ENCODE results near the gene ERBIN.
"Not testable (repeated sequence)": the region's sequence is repeated elsewhere in the genome, so short reads cannot be mapped to it uniquely, and the experiment has no call there.

Gene ERBIN

DNA sequence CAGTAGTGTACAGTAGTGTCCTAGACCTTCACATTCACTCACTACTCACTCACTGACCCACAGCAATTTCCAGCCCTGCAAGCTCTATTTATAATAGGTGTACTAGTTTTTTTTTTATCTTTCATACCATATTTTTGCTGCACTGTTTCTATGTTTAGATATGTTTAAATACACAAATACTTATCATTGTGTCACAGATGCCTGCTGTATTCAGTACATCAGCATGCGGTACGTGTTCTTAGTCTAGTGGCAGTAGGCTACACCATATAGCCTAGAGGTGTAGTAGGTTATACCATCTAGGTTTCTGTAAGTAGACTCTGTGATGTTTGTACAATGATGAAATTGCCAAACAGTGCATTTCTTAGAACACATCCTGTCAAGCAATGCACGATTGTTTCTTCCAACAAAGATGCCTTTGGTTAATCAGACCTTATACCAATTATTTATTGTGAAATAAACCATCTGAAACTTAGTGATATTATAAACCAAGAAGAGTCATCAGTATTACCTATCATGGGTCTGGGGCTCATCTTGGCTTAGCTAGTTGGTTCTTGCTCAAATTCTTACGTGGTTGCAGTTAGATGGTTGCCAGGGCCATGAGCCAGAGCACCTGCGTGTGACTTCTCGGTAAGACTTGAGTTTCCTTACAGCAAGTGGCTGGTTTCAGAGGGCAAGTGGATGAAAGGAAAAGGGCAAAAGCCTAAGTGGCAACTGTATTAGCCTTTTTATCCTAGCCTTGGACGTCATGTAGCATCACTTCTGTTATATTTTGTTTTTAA lies 41.1 kb downstream of the ERBIN start:
- no peak for DNase-seq

DNA sequence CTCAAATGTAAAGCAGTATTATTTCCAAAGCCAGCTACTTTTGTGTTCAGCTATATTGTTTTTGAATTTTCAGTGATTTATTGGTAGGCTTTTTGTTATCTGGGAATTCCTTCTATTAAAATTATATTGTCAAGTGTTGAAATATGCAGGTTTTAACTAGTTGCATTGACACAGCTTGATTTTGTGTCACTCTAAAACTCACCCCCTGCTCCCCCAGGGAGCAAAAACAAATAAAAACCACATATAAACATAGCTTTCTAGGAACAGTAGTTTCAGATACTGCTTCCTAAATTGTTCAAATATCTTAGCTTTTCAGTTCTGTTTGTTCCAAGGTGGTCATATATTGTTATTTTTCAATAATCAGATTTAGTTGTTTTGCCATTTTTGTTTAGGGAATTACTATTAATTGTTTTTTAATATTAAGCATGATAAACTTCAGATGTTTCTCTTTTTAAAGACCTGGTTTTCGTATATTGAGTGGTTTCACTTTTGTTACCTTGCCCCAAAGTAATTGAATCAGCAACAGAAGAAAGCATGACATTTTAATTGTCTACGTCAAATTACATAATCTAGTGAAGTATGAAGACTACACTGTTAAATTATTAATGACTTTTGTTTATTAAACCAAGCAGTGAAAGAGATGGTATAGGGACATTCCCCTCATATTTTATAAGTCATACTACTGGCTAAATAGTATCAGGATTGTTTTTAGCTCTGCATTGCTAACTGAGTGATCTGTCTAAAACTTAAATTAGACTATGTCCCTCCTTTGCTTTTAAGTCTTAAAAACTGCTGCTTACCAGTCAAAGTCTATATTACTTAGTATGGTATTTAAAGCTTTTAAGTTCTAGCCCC lies 43.4 kb downstream of the ERBIN start:
- DNase-seq: no peak

DNA sequence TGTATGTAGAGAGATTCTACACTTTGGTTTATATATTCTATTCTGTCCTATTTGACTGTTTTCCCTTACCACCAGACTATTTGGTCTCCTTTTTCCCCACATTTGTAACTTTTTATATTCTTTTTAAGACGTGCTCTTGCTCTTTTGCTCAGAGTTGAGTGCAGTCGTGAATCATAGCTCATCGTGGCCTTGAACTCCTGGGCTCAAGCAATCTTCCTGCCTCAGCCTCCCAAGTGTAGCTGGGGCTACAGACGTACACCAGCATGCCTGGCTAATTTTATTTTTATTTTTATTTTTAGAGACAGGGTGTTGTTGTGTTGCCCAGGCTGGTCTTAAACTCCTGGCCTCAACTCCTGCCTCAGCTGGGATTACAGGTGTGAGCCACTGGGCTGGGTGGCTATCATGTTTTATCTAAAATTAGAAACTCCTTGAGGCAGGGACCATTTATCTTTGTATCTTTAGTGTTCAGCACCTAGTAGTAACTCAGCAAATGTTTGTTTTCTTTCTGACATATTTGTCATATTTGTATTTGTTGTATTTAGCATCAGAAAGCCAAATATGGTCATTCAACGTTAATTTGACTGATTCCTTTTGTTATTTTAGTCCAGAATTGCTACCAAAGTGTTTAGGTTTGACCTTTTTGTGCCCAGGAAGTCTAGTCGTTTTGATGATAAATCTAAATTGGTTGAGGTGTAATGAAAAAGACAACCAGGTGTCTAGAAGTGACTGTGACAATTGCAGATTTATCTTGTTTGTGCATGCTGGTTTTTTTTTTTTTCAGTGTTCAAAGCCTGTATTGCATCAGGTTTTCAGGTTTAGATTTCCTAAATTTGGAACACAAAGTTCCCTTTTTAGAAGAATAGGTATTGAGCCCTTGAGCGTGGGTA lies 44.3 kb downstream of the ERBIN start:
- DNase-seq: no peak

DNA sequence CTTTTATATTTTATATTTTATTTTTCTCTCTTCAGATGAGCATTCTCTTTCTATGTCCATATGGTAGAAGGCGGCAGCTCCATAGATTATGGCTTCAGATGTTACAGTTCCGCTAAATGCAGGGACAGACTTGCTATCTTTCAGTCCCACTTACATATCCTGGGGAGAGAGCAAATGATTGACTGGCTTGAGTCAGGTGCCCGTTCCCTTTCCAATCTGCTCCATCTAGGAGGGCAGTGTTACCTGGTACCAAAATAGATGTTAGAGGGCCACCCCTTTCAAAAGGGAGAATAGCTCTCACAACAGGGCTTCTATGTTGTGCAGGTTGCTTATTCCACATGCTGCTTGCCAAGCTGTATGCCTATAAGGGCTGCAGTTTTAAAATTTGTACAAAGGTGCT lies 45.3 kb downstream of the ERBIN start:
- no peak for DNase-seq

DNA sequence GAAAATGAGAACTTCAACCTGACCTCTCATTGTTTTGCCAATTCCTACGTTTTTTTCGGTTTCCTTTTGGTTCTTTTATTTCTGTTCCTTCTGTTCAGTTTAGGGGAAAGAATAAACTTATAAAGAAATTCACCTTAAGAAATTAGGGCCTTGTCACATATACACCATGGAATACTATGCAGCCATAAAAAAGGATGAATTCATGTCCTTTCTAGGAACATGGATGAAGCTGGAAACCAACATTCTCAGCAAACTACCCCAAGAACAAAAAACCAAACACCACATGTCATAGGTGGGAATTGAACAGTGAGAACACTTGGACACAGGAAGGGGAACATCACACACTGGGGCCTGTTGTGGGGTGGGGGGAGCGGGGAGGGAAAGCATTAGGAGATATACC lies 46.5 kb downstream of the ERBIN start:
- not testable (repeated sequence) for DNase-seq

DNA sequence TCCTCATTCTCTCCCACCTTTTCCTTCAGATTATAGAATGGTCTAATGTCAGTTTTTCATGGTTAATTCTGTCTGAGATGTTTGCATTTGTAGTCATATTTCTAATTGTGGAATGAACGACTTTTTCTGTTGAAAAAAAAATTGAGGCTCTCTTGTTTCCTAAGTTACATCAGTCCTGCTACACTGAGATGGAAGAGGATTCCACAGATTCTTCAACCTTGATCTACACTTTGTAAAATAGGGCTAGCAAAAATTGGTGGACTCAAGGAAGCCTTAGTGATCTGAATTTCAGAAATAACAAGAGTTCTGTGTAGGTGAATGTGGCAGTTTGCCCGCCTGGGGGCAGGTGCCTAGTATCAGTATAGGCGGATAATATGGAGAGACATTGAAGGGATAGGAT lies 51.9 kb downstream of the ERBIN start:
- no peak for DNase-seq

DNA sequence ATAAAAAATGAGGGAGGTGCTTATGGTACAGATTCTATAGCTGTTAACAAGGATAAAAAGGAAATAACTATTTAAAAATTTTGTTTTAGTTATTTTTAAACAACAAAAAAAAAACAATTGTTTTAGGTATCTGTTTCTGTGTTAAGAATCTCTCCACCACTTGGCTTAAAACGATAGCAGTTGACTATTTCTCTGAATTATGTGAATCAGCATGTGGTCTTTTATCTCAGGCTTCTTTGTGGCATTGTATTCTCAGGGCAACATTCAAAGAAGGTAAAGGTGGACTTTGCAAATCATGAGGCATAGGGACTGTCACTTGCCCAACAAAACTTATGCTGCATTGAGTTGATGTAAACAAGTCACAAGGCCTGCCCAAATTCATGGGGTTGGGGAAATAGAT lies 55.2 kb downstream of the ERBIN start:
- no peak for DNase-seq

DNA sequence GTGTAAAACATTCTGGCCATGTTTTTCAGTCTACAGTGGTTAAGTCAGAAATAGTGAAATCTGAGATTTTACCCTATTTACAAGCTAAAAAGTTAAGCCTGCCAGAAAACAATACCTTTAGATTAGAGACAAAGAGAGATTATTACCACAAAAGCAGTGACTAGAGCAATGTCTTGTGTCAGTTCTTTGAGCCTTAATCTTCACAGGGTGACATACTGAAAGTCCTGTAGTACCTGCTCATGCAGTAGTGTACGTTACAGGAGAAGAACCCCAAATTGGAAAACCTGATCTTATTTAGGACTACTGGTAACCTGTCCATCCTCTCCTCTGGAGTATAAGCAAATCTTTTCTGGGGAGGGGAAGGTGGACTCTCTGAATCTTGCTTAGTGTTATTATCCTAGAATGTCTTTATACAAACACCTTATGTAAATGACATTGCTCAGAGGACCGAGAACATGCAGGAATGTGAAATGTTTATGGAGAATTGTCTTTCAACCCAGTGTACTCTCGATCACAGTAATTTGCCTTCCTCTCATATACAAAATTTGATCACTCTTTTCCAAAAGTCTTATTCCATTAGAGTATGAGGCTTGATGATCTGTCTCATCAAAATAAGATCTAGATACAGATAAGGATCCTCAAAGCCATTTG lies 55.7 kb downstream of the ERBIN start:
- DNase-seq: no peak

DNA sequence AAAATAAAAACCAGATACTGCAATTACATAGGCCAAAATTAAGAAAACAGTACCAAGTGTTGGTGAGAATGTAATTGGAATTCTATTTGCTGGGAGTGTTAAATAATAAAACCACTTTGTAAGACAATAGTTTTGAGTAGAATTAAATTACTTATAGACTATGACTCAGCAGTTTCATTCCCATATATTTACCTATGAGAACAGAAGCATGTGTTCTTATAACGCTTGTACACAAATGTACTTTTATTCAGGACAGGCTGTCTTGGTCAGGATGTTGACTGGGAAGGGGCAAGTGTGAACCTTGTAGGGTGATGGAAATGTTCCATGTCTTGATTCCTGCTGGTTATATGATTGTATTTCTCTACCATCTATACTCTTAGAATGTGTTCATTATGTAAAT lies 56.3 kb downstream of the ERBIN start:
- DNase-seq: no peak

DNA sequence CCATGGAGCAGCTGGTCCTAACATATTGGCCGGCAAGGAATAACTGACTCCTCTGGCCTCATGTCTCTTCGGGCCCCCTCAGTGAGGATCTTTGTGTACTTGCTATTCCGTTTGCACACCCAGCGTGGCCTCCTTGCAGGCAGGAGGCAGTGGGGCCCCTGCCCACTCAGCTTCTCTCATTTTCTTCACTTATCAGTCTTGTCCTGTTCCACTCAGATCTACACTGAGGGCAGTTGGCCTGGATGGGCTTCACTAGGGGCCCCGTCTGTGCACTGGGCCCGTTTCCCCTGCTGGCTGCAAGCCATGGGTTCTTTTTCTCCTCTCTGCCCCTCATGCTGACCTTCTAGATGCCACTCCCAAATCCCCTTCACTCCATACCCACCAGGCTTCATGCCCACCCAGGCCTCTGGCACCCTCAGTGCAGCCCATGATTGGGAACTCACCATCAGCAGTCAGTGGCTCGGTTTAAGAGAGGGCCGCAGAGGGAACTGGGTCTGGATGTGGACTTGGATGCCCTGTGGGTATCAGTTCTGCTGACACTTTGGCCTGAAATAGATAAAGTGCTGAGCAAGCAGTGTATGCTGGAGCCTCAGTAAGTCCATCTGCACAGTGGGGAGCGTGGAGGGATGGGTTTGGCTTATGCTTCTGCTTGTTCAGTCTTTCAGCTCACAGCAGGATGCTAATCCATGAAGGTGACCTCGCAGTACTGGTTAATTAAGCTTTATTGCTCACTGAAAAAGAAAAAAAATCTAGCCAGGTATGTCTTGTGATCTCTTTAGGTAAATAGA lies 57.9 kb downstream of the ERBIN start:
- no peak for DNase-seq

DNA sequence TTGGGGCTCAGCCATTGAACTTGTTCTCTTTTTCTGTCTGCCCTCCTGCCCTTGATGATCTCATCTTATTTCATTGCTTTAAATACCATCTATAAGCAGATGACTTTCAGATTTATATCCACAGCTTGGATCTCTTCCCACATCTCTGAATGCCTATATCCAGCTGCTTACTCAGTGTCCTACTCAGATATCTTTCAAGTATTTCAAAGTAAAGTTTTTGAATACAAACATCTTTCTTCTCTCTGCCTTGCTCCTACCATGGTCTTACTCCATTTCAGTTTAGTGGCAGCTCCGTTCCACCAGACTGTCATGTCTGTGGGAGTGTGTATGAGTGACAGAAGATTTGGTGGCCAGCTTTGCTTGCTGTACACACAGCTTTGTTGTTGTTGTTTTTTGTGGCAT lies 59.7 kb downstream of the ERBIN start:
- DNase-seq: peak; percentile 32

DNA sequence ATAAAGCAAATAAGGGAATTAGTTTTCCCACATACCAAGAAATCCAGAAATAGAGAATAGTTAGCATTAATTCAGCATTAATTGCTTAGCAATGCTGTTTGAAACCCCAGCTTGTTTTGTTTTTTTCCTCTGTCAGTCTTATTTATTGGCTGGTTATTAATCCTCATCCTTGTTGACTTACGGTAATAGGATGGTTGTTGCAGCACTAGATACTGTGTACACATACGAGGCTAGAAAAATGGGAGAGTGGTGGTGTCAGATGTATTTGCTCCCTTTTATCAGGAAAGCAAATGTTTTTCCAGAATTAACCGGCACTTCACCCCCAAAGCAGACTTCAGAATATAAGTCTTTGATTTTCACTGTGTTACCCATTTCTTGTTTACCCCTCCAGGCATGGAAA lies 60.4 kb downstream of the ERBIN start:
- no peak for DNase-seq

DNA sequence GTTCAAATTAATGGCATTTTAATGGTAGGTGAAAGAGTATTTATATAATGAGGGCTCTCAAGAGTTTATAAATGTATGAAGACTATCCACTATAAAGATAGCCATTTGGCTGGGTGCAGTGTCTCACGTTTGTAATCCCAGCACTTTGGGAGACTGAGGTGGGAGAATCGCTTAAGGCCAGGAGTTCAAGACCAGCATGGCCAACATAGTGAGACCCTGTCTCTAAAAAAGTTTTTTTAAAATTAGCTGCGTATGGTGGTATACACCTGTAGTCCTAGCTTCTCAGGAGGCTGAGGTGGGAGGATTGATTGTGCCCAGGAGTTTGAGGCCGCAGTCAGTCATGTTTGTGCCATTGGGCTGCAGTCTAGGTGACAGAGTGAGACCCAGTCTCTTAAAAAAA lies 61.6 kb downstream of the ERBIN start:
- DNase-seq: no peak

DNA sequence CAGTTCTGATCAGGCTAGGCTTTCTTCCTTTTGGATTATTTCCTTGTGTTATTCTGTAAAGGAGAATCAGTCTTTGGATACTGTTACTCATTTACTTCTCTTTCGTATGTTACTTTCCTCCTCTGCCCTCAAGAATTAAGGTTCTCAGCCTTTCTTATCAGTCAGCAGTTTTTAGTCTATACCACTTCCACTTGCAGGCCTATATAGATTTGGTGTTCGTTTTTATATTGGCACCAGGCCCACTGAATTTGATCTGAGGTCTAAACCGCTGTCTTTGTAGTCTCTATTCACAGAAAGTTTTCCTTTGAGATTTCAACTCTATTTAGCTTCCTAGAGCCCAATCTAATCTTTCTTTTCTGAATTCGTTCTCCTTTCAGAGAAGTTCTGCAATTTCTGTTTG lies 62.8 kb downstream of the ERBIN start:
- no peak for DNase-seq

DNA sequence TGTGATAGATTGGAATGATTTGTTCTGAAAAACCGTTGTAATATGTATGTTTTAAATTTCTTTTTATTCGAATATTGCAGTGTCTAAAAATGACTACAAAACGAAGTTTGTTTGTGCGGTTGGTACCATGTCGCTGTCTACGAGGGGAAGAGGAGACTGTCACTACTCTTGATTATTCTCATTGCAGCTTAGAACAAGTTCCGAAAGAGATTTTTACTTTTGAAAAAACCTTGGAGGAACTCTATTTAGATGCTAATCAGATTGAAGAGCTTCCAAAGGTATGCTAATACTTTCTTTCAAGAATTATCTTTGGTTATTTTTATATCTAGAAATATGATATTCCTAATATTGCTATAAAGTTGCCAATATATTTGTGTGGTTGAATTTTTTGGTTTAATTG lies 66.3 kb downstream of the ERBIN start:
- DNase-seq: no peak

DNA sequence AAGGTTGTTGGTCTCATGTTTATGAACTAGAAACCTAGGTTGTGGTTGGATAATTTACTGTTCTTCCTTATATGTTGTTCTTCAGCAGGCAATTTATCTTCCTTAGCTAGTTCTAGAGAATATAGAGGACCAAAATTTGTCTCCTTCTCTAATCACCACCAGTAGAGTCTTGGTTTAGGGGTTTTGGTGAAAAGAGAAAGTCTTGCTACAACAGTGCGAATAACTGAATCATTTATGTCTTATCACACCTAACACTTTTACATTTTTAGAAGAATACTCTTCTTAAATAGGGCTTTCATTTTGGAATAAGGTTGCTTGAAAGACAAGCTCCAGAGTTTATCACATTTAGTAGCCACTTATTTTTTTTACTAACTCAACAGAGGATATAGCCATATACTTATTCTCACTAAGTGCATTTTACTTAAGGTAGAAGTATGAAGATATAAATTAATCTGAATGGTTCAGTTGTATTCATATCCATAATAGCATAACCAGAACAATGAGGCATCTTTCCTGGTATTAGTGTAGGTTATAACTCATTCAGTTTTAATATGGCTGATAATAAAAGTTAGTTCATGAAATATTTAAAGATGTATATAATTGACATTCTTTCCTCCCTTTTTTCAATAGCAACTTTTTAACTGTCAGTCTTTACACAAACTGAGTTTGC lies 67.9 kb downstream of the ERBIN start:
- no peak for DNase-seq

DNA sequence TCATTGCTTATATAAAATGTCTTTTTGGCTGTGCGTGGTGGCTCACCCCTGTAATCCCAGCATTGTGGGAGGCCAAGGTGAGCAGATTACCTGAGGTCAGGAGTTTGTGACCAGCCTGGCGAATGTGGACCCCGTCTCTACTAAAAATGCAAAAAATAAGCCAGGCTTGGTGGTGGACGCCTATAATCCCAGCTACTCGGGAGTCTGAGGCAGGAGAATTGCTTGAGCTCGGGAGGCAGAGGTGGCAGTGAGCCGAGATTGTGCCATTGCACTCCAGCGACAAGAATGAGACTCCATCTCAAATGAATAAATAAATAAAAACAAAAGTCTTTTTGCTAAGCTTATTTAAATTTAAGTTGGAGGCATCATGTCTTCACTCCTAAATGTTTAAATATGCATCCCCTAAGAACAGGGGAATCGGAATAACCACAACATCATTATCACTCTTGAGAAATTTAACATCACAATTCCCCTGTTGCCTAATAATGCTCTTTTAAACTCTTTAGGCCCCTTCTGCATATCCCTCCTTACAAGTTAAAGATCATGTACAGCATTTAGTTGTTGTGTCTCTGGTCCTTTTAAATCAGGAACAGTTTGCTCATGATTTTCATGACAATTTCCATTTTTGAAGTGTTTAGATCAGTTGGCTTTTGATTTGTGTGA lies 72.8 kb downstream of the ERBIN start:
- no peak for DNase-seq

DNA sequence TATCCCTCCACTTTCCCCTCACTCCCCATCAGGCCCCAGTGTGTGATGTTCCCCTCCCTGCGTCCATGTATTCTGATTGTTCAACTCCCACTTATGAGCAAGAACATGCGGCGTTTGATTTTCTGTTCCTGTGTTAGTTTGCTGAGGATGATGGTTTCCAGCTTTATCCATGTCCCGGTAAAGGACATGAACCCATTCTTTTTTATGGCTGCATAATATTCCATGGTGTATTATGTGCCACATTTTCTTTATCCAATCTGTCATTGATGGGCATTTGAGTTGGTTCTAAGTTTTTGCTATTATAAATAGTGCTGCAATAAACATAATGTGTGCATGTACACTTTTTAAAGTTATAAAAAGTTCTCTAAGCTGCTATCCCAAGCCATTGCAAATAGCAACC lies 75.6 kb downstream of the ERBIN start:
- no peak for DNase-seq

DNA sequence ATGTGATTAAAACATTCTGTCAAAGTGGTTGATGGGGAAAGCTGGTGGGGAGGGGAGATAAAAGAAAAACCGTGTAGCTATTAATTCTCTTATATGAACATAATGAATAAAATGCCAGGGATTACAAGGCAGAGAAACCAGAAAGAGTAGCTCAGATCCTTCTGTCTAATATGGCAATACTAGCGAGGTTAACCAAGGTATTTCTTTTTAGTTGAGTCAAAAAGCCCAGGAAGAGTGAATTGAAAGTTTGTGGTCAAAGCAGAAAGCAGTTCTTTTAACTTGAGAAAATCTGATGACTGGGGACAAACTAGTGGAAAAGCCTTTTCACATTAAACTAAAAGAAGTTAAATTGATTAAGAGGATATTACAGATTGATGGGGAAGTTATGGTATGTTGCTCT lies 76.0 kb downstream of the ERBIN start:
- DNase-seq: no peak

DNA sequence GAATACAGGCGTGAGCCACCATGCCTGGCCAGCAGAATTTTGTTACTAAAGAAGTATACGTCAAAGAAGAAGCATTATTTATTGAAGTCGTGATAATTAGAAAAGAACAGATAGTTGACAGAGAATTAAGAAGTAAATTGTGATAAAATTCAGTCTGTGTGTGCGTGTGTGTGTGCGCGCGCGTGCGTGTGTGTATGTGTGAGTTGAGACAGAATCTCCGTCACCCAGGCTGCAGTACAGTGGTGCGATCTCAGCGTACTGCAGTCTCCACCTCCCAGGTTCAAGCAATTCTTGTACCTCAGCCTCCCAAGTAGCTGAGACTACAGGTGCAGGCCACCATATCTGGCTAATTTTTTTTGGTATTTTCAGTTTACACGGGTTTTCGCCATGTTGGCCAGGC lies 77.8 kb downstream of the ERBIN start:
- no peak for DNase-seq
